Nephron (organoid): Measurements from ENCODE around the gene GGT1.
"Not testable (repeated sequence)": the region's sequence is repeated elsewhere in the genome, so short reads cannot be mapped to it uniquely, and the experiment has no call there.

ENCODE experiments used
- H3K27ac Mint-ChIP-seq, 3 experiments: 2 replicates each; pipeline ENCODE4 v1.8.0; 2020; ENCODE audit warnings: mixed read lengths in 3 of 3, mild to moderate bottlenecking in 2 of 3, moderate library complexity in 1 of 3
- H3K27me3 Mint-ChIP-seq: 2 replicates; pipeline ENCODE4 v1.8.0; 2021; ENCODE audit warnings: low read depth, mild to moderate bottlenecking, moderate library complexity, mixed read lengths
- H3K36me3 Mint-ChIP-seq: 2 replicates; pipeline ENCODE4 v1.8.0; 2020; ENCODE audit warnings: low read depth, mixed read lengths
- H3K4me1 Mint-ChIP-seq: 2 replicates; pipeline ENCODE4 v1.8.0; 2020; ENCODE audit warnings: mixed read lengths
- H3K4me3 Mint-ChIP-seq, 3 experiments: 2 replicates each; pipeline ENCODE4 v1.8.0; 2020; ENCODE audit warnings: mild to moderate bottlenecking in 3 of 3, mixed read lengths in 3 of 3, moderate library complexity in 2 of 3
- H3K9me3 Mint-ChIP-seq: 2 replicates; pipeline ENCODE4 v1.8.0; 2020; ENCODE audit warnings: mixed read lengths
- TF ChIP-seq, protein P1 (sequence below), 3 experiments: fragments of 200-600 bp; sonication (generic); IDR thresholded peaks; one replicate each; pipeline ENCODE4 v1.5.0; 2021; ENCODE audit warnings: antibody characterized with exemption in 3 of 3; ENCODE audit not compliant: unreplicated experiment in 3 of 3

GGT1 gene

DNA sequence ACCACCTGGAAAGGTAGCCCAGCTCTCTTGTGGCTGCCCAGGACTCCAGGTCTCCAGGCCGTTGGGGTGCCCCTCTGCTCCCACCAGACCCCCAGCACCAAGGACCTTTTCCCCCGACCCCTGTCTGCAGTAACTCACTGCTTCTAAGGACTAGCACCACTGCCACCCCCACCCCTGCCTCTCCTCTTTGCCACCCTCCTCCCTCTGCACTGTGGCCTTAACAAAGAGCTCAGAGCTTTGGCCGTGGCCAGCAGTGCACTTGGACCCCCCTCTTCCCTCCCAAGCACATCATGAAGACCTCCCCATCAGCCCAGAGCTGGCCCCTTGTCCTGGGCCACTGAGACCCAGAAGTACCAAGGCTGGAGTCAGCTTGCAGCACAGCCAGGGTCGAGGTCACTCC lies 46.4 kb downstream of the GGT1 start:
- H3K4me1 Mint-ChIP-seq, H3K27ac Mint-ChIP-seq, H3K4me3 Mint-ChIP-seq, H3K36me3 Mint-ChIP-seq, H3K9me3 Mint-ChIP-seq, H3K27me3 Mint-ChIP-seq: not testable (repeated sequence)

DNA sequence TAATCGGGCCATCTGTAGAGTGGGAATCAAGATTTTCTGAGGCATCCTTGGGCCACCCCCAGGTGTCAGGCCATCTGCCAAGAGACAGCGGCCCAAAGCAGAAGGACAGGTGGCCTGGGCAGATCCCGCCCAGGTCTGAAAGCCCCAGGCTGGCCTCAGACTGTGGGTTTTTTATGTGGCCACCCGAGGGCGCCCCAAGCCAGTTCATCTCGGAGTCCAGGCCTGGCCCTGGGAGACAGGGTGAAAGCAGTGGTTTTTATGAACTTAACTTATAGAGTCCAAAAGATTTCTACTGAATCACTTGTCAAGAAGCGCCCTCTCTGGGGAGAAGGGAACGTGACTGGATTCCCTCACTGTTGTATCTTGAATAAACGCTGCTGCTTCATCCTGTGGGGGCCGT lies 47.9 kb downstream of the GGT1 start:
- not testable (repeated sequence) for H3K36me3 Mint-ChIP-seq

DNA sequence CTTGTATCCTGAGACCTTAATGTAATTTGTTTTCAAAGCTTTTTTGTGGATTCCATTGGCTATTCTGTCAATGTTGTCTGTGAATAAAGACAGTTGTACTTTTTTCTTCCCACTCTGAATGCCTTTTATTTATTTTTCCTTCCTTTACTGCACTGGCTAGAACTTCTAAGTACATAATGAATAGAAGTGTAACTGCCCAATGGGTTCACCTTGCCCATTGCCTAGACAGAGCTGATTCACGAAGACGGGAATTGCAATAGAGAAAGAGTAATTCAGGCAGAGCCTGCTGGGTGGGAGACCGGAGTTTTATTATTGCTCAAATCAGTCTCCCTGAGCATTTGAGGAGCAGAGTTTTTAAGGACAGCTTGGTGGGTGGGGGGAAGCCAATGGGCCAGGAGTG lies 62.4 kb downstream of the GGT1 start:
- H3K27me3 Mint-ChIP-seq, H3K4me1 Mint-ChIP-seq, H3K36me3 Mint-ChIP-seq, H3K27ac Mint-ChIP-seq, H3K4me3 Mint-ChIP-seq, H3K9me3 Mint-ChIP-seq: not testable (repeated sequence)

More for the DNA sequence above, 47.9 kb downstream of the GGT1 start:
- not testable (repeated sequence) for H3K27me3 Mint-ChIP-seq, H3K9me3 Mint-ChIP-seq, H3K4me1 Mint-ChIP-seq, H3K27ac Mint-ChIP-seq, H3K4me3 Mint-ChIP-seq
- TF ChIP-seq, protein P1, sequence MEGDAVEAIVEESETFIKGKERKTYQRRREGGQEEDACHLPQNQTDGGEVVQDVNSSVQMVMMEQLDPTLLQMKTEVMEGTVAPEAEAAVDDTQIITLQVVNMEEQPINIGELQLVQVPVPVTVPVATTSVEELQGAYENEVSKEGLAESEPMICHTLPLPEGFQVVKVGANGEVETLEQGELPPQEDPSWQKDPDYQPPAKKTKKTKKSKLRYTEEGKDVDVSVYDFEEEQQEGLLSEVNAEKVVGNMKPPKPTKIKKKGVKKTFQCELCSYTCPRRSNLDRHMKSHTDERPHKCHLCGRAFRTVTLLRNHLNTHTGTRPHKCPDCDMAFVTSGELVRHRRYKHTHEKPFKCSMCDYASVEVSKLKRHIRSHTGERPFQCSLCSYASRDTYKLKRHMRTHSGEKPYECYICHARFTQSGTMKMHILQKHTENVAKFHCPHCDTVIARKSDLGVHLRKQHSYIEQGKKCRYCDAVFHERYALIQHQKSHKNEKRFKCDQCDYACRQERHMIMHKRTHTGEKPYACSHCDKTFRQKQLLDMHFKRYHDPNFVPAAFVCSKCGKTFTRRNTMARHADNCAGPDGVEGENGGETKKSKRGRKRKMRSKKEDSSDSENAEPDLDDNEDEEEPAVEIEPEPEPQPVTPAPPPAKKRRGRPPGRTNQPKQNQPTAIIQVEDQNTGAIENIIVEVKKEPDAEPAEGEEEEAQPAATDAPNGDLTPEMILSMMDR (IDR thresholded peaks at IDR 0.05; ENCODE audit: unreplicated experiment in 3 of 3): peak in 2 of 3 experiments; percentile 18 to 38

DNA sequence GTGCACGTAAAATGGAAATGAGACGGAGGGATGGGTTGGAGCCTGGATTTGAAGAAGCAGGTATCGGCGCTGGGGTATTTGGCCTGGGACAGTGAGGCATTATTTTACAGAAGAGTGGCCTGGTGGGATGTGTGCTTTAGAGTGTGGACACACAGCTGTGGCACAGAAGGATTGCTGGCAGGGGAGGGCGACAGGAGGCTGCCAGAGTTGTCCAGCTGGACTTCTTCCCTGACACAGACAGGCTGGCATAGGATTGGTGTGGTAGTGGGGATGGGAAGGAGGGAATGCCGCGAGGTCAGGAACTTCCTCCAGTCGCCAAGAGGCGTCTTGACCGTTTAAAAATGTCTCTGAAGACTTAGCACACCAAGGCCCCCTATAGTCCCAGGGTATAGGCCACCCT lies 64.9 kb downstream of the GGT1 start:
- not testable (repeated sequence) for H3K27ac Mint-ChIP-seq, H3K27me3 Mint-ChIP-seq, H3K4me3 Mint-ChIP-seq, H3K4me1 Mint-ChIP-seq, H3K36me3 Mint-ChIP-seq, H3K9me3 Mint-ChIP-seq

DNA sequence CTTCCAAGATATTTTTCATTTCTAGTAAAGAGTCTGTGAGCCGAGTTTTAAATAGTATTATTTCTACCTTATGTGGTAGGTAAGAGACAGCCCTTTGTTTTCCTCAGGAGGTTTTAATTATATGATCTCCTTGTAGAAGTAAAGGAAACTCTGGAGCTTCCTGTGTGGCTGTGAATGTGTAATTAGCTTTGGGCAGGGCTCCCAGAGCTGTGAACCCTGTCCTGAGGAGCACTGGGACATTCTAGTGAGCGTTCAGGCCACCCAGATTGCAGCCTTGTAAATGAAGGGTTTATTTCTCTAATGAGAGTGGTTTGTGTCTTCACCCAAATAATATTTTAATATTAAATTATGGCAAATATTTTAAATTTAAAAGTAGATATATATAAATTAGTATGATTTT lies 69.5 kb downstream of the GGT1 start:
- H3K9me3 Mint-ChIP-seq, H3K4me3 Mint-ChIP-seq, H3K4me1 Mint-ChIP-seq: not testable (repeated sequence)

More for the DNA sequence above, 69.5 kb downstream of the GGT1 start:
- not testable (repeated sequence) for H3K27ac Mint-ChIP-seq, H3K36me3 Mint-ChIP-seq, H3K27me3 Mint-ChIP-seq
